GM18951 (cell line): Measurements from ENCODE around the gene KLHL12.

ENCODE experiments used
- POLR2A ChIP-seq: IDR thresholded peaks from 4 replicates; pipeline ENCODE4 v1.6.1; 2011; ENCODE audit warnings: mild to moderate bottlenecking; ENCODE audit not compliant: insufficient read length, insufficient read depth; ENCODE audit errors: extremely low read depth
- in situ Hi-C: fragments of 300-500 bp; cut with MboI; formaldehyde crosslinking; loops from one replicate; pipeline ENCODE4 v1.12.0; 2022; ENCODE audit warnings: low sequenced_read_pairs, mixed read lengths, inconsistent platforms; ENCODE audit not compliant: unreplicated experiment

KLHL12 gene

GRCh38 chr1:202880961-202881460 lies 46.0 kb downstream of the KLHL12 start:
- no peak for TF ChIP-seq POLR2A
- in situ Hi-C loops, result no loop called here

GRCh38 chr1:202880062-202880461 lies 47.0 kb downstream of the KLHL12 start:
- no peak for TF ChIP-seq POLR2A
- in situ Hi-C loops, result no loop called here

- in situ Hi-C loops, result no loop called here
These were observed 47.9 kb downstream of the KLHL12 start for GRCh38 chr1:202879128-202879527.

GRCh38 chr1:202873026-202873425 lies 54.0 kb downstream of the KLHL12 start:
- TF ChIP-seq POLR2A, result no peak
- in situ Hi-C loops, result no loop called here

More at GRCh38 chr1:202879128-202879527, 47.9 kb downstream of the KLHL12 start:
- TF ChIP-seq POLR2A, result no peak

- in situ Hi-C loops, result no loop called here
- TF ChIP-seq POLR2A, result no peak
These were observed 55.7 kb downstream of the KLHL12 start for GRCh38 chr1:202871367-202871766.

- TF ChIP-seq POLR2A, result no peak
- in situ Hi-C loops, result no loop called here
These were observed 64.1 kb downstream of the KLHL12 start for GRCh38 chr1:202862679-202863560.

GRCh38 chr1:202861420-202862132 lies 65.5 kb downstream of the KLHL12 start:
- no peak for TF ChIP-seq POLR2A
- in situ Hi-C loops, result no loop called here

- in situ Hi-C loops, result no loop called here
- TF ChIP-seq POLR2A, result no peak
These were observed 66.2 kb downstream of the KLHL12 start for GRCh38 chr1:202860744-202861419.

GRCh38 chr1:202858789-202859414 lies 68.1 kb downstream of the KLHL12 start:
- in situ Hi-C loops, result no loop called here

GRCh38 chr1:202858331-202858730 lies 68.7 kb downstream of the KLHL12 start:
- TF ChIP-seq POLR2A, result no peak
- in situ Hi-C loops, result no loop called here

More at GRCh38 chr1:202858789-202859414, 68.1 kb downstream of the KLHL12 start:
- no peak for TF ChIP-seq POLR2A

- no peak for TF ChIP-seq POLR2A
- in situ Hi-C loops, result no loop called here
These were observed 69.9 kb downstream of the KLHL12 start for GRCh38 chr1:202857136-202857610.

- no peak for TF ChIP-seq POLR2A
These were observed 71.0 kb downstream of the KLHL12 start for GRCh38 chr1:202856014-202856413.

More at GRCh38 chr1:202856014-202856413, 71.0 kb downstream of the KLHL12 start:
- in situ Hi-C loops, result no loop called here
